Hepatocyte (in vitro differentiated cells): ENCODE data around the gene PDE4B. TPM values are rescaled to one million over a fixed set of nuclear protein-coding genes. Genes with fewer than 3 reads are reported as not detected.
A peak's percentile ranks its signal among the peaks of the same experiment; 100 is the strongest.

Experiments
- DNase-seq: peaks from one replicate; pipeline ENCODE4 v3.0.0-alpha.2; 2016; ENCODE audit warnings: low spot score
- H2AFZ ChIP-seq: fragments of 200-600 bp; sonication (generic); 2 replicates; pipeline ENCODE4 v1.6.0; 2016; ENCODE audit warnings: antibody characterized with exemption, mild to moderate bottlenecking
- H3K27ac ChIP-seq: fragments of 200-600 bp; sonication (generic); 2 replicates; pipeline ENCODE4 v1.5.1; 2016; ENCODE audit warnings: mild to moderate bottlenecking
- H3K27me3 ChIP-seq: fragments of 200-600 bp; sonication (generic); 2 replicates; pipeline ENCODE4 v1.6.1; 2016
- H3K36me3 ChIP-seq: fragments of 200-600 bp; sonication (generic); replicated peaks from 2 replicates; pipeline ENCODE4 v1.5.1; 2016; ENCODE audit warnings: low read depth; ENCODE audit not compliant: insufficient read depth
- H3K4me1 ChIP-seq: fragments of 200-600 bp; sonication (generic); 2 replicates; pipeline ENCODE4 v1.5.1; 2016; ENCODE audit warnings: mild to moderate bottlenecking, moderate library complexity; ENCODE audit not compliant: insufficient read depth
- H3K4me2 ChIP-seq: fragments of 200-600 bp; sonication (generic); 2 replicates; pipeline ENCODE4 v1.6.0; 2016
- H3K4me3 ChIP-seq: fragments of 200-600 bp; sonication (generic); 2 replicates; pipeline ENCODE4 v1.5.1; 2016; ENCODE audit warnings: mild to moderate bottlenecking
- H3K79me2 ChIP-seq: fragments of 200-600 bp; sonication (generic); 2 replicates; pipeline ENCODE4 v1.6.0; 2017; ENCODE audit warnings: mild to moderate bottlenecking
- H3K9me2 ChIP-seq: fragments of 200-600 bp; sonication (generic); replicated peaks from 2 replicates; pipeline ENCODE4 v1.6.0; 2017; ENCODE audit warnings: mild to moderate bottlenecking; ENCODE audit not compliant: insufficient read depth
- H3K9me3 ChIP-seq: fragments of 200-600 bp; sonication (generic); 2 replicates; pipeline ENCODE4 v1.5.1; 2016; ENCODE audit warnings: low read depth, mild to moderate bottlenecking
- H4K20me1 ChIP-seq: fragments of 200-600 bp; sonication (generic); 2 replicates; pipeline ENCODE4 v1.6.0; 2016; ENCODE audit warnings: mild to moderate bottlenecking; ENCODE audit not compliant: insufficient read depth, poor library complexity, severe bottlenecking
- EZH2 ChIP-seq: fragments of 200-600 bp; sonication (generic); IDR thresholded peaks from 2 replicates; pipeline ENCODE4 v1.6.1; 2016; ENCODE audit warnings: antibody characterized with exemption, mild to moderate bottlenecking, borderline replicate concordance
- EZH2phosphoT487 ChIP-seq: fragments of 200-600 bp; sonication (generic); IDR thresholded peaks from one replicate; pipeline ENCODE4 v1.6.1; 2018; ENCODE audit warnings: antibody characterized with exemption, mild to moderate bottlenecking, low read depth, moderate library complexity; ENCODE audit not compliant: unreplicated experiment, severe bottlenecking
- WGBS: methylation state at CpG from one replicate; pipeline ENCODE4 v1.1.6; 2016; ENCODE audit warnings: low lambda C conversion rate; ENCODE audit errors: missing lambda C conversion rate; 5-methylcytosine and 5-hydroxymethylcytosine counted together
- polyA plus RNA-seq: library from polyadenylated mRNA; unstranded; fragments of >200 nt; fragmentation: Nextera tagmentation; extraction: Ambion mirVana; gene quantifications from 2 replicates; pipeline ENCODE4 v1.2.1, GENCODE V29; 2016
- total RNA-seq: library from RNA; depleted of rRNA; stranded (reverse); fragments of >200 nt; gene quantifications from 2 replicates; pipeline ENCODE4 v1.2.3, GENCODE V29; 2014
- TF ChIP-seq, protein P1 (sequence below): fragments of 200-600 bp; sonication (generic); IDR thresholded peaks from 2 replicates; pipeline ENCODE4 v1.5.1; 2016; ENCODE audit warnings: antibody characterized with exemption, mild to moderate bottlenecking; ENCODE audit not compliant: poor library complexity

PDE4B gene
- total and polyA plus RNA-seq, 2 experiments from 2014 or later = 1.8 to 3.4 TPM

- Histone ChIP-seq H3K79me2 (no peaks in the 10 kb centered on the region), H3K36me3 (no peaks in the 10 kb centered on the region), H2AFZ (no peak overlapping the region), H4K20me1 (no peaks in the 10 kb centered on the region), H3K4me1 (peaks cover 5% of the 10 kb centered on the region), H3K27me3 (no peaks in the 10 kb centered on the region), H3K9me3 (no peaks in the 10 kb centered on the region), H3K9me2 (no peaks in the 10 kb centered on the region), H3K27ac (no peak overlapping the region), H3K4me3 (no peak overlapping the region), H3K4me2 (no peak overlapping the region)
- WGBS = 91% methylated on average over 2 of the region's 2 CpGs
- TF ChIP-seq, protein P1, sequence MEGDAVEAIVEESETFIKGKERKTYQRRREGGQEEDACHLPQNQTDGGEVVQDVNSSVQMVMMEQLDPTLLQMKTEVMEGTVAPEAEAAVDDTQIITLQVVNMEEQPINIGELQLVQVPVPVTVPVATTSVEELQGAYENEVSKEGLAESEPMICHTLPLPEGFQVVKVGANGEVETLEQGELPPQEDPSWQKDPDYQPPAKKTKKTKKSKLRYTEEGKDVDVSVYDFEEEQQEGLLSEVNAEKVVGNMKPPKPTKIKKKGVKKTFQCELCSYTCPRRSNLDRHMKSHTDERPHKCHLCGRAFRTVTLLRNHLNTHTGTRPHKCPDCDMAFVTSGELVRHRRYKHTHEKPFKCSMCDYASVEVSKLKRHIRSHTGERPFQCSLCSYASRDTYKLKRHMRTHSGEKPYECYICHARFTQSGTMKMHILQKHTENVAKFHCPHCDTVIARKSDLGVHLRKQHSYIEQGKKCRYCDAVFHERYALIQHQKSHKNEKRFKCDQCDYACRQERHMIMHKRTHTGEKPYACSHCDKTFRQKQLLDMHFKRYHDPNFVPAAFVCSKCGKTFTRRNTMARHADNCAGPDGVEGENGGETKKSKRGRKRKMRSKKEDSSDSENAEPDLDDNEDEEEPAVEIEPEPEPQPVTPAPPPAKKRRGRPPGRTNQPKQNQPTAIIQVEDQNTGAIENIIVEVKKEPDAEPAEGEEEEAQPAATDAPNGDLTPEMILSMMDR = no peak
- TF ChIP-seq EZH2phosphoT487 = no peak
- no peak for TF ChIP-seq EZH2
- DNase-seq = no peak
These were observed 447.1 kb downstream of the PDE4B start for GRCh38 chr1:66239834-66240233.

- no peaks in the 10 kb centered on the region for H3K9me3 ChIP-seq
- H3K79me2 ChIP-seq = no peaks in the 10 kb centered on the region
- no peaks in the 10 kb centered on the region for H3K27me3 ChIP-seq
- H3K9me2 ChIP-seq = no peaks in the 10 kb centered on the region
- H3K36me3 ChIP-seq = no peaks in the 10 kb centered on the region
- no peak overlapping the region for H3K4me3 ChIP-seq
- H2AFZ ChIP-seq = no peak overlapping the region
- no peak overlapping the region for H3K27ac ChIP-seq
- DNase-seq = no peak
- H3K4me2 ChIP-seq = no peak overlapping the region
- H3K4me1 ChIP-seq = peaks cover 5% of the 10 kb centered on the region
- 87% methylated on average over 6 of the region's 6 CpGs for WGBS
- TF ChIP-seq, protein P1 = no peak
- TF ChIP-seq EZH2phosphoT487 (no peak), EZH2 (no peak)
- no peaks in the 10 kb centered on the region for H4K20me1 ChIP-seq
These were observed 448.1 kb downstream of the PDE4B start for GRCh38 chr1:66240491-66241484.

- DNase-seq = peak; percentile 93
- no peak overlapping the region for H3K27ac ChIP-seq
- H2AFZ ChIP-seq = no peak overlapping the region
- no peaks in the 10 kb centered on the region for H3K9me3 ChIP-seq
- 45% methylated on average over 6 of the region's 6 CpGs for WGBS
- no peaks in the 10 kb centered on the region for H3K79me2 ChIP-seq
- H3K4me2 ChIP-seq = no peak overlapping the region
- H3K36me3 ChIP-seq = no peaks in the 10 kb centered on the region
- no peaks in the 10 kb centered on the region for H3K9me2 ChIP-seq
- peaks cover 5% of the 10 kb centered on the region for H3K4me1 ChIP-seq
- no peak overlapping the region for H3K4me3 ChIP-seq
- H3K27me3 ChIP-seq = no peaks in the 10 kb centered on the region
- no peak for TF ChIP-seq EZH2phosphoT487
- TF ChIP-seq EZH2 = no peak
- TF ChIP-seq, protein P1 = peak; percentile 100
- H4K20me1 ChIP-seq = no peaks in the 10 kb centered on the region
These were observed 450.2 kb downstream of the PDE4B start for GRCh38 chr1:66242646-66243547.
